Measurements from ENCODE around the gene CTSC.
A peak's percentile ranks its signal among the peaks of the same experiment; 100 is the strongest.

The CTSC gene

GRCh38 chr11:88337181-88337986 is at the start of gene CTSC:
Gene CTSC (minus strand): TSS chr11:88337736. CDS start chr11:88337672, 64 bp downstream.
- FAIRE-seq, result no peak

- FAIRE-seq, result no peak
Observed at GRCh38 chr11:88384669-88385005, 47.1 kb upstream of the CTSC start.

GRCh38 chr11:88384004-88384668 is 46.6 kb upstream of the CTSC start:
- no peak for FAIRE-seq

- FAIRE-seq, result no peak
Observed at GRCh38 chr11:88383447-88383846, 45.9 kb upstream of the CTSC start.

- FAIRE-seq, result no peak
Observed at GRCh38 chr11:88379130-88379529, 41.6 kb upstream of the CTSC start.

GRCh38 chr11:88378422-88379066 is 41.0 kb upstream of the CTSC start:
- FAIRE-seq, result no peak

- FAIRE-seq, result no peak
Observed at GRCh38 chr11:88377646-88378045, 40.1 kb upstream of the CTSC start.

GRCh38 chr11:88377144-88377543 is 39.6 kb upstream of the CTSC start:
- no peak for FAIRE-seq

- FAIRE-seq, result no peak
Observed at GRCh38 chr11:88375927-88376470, 38.5 kb upstream of the CTSC start.

- FAIRE-seq, result no peak
Observed at GRCh38 chr11:88370782-88371181, 33.2 kb upstream of the CTSC start.

GRCh38 chr11:88367310-88367709 is 29.8 kb upstream of the CTSC start:
- FAIRE-seq, result no peak

- no peak for FAIRE-seq
Observed at GRCh38 chr11:88363648-88364065, 26.1 kb upstream of the CTSC start.

- no peak for FAIRE-seq
Observed at GRCh38 chr11:88363004-88363403, 25.5 kb upstream of the CTSC start.

- FAIRE-seq, result no peak
Observed at GRCh38 chr11:88360141-88360540, 22.6 kb upstream of the CTSC start.

GRCh38 chr11:88359541-88359940 is 22.0 kb upstream of the CTSC start:
- FAIRE-seq, result no peak

- peak; percentile 85 for FAIRE-seq
Observed at GRCh38 chr11:88359114-88359513, 21.6 kb upstream of the CTSC start.

- FAIRE-seq, result no peak
Observed at GRCh38 chr11:88358040-88358431, 20.5 kb upstream of the CTSC start.

GRCh38 chr11:88357323-88358039 is 19.9 kb upstream of the CTSC start:
- FAIRE-seq, result no peak

GRCh38 chr11:88355887-88356286 is 18.4 kb upstream of the CTSC start:
- FAIRE-seq, result no peak

GRCh38 chr11:88354912-88355311 is 17.4 kb upstream of the CTSC start:
- no peak for FAIRE-seq

- no peak for FAIRE-seq
Observed at GRCh38 chr11:88353835-88354496, 16.4 kb upstream of the CTSC start.

GRCh38 chr11:88353386-88353785 is 15.8 kb upstream of the CTSC start:
- FAIRE-seq, result no peak

GRCh38 chr11:88352139-88352538 is 14.6 kb upstream of the CTSC start:
- FAIRE-seq, result no peak
